Ishikawa (cell line): ENCODE measurements around the gene SLC6A11.

ENCODE experiments used
- CEBPB ChIP-seq: IDR thresholded peaks from 2 replicates; pipeline ENCODE4 v1.6.1; 2012
- CREB1 ChIP-seq: IDR thresholded peaks from 2 replicates; pipeline ENCODE4 v1.6.1; 2012; ENCODE audit warnings: low read depth
- EGR1 ChIP-seq: IDR thresholded peaks from 2 replicates; pipeline ENCODE4 v1.6.1; 2012
- EP300 ChIP-seq: IDR thresholded peaks from 2 replicates; pipeline ENCODE4 v1.6.1; 2012; ENCODE audit warnings: borderline replicate concordance
- FOXM1 ChIP-seq: IDR thresholded peaks from 2 replicates; pipeline ENCODE4 v1.6.1; 2012; ENCODE audit warnings: low read depth, borderline replicate concordance
- MAX ChIP-seq: IDR thresholded peaks from 2 replicates; pipeline ENCODE4 v1.6.1; 2012
- NFIC ChIP-seq: IDR thresholded peaks from 2 replicates; pipeline ENCODE4 v1.6.1; 2012
- RAD21 ChIP-seq: IDR thresholded peaks from 2 replicates; pipeline ENCODE4 v1.6.1; 2012; ENCODE audit warnings: low read depth
- REST ChIP-seq: IDR thresholded peaks from 2 replicates; pipeline ENCODE4 v1.6.1; 2012; ENCODE audit warnings: low read depth, mild to moderate bottlenecking
- TAF1 ChIP-seq: IDR thresholded peaks from 2 replicates; pipeline ENCODE4 v1.6.1; 2012; ENCODE audit warnings: low read depth, mild to moderate bottlenecking
- TCF12 ChIP-seq: IDR thresholded peaks from 2 replicates; pipeline ENCODE4 v1.6.1; 2012; ENCODE audit warnings: low read depth
- TEAD4 ChIP-seq: IDR thresholded peaks from 2 replicates; pipeline ENCODE4 v1.6.1; 2012
- USF1 ChIP-seq: IDR thresholded peaks from 2 replicates; pipeline ENCODE4 v1.6.1; 2012
- YY1 ChIP-seq: IDR thresholded peaks from 2 replicates; pipeline ENCODE4 v1.6.1; 2012; ENCODE audit warnings: low read depth
- ZBTB7A ChIP-seq: IDR thresholded peaks from 2 replicates; pipeline ENCODE4 v1.6.1; 2012; ENCODE audit warnings: low read depth

SLC6A11 gene

DNA sequence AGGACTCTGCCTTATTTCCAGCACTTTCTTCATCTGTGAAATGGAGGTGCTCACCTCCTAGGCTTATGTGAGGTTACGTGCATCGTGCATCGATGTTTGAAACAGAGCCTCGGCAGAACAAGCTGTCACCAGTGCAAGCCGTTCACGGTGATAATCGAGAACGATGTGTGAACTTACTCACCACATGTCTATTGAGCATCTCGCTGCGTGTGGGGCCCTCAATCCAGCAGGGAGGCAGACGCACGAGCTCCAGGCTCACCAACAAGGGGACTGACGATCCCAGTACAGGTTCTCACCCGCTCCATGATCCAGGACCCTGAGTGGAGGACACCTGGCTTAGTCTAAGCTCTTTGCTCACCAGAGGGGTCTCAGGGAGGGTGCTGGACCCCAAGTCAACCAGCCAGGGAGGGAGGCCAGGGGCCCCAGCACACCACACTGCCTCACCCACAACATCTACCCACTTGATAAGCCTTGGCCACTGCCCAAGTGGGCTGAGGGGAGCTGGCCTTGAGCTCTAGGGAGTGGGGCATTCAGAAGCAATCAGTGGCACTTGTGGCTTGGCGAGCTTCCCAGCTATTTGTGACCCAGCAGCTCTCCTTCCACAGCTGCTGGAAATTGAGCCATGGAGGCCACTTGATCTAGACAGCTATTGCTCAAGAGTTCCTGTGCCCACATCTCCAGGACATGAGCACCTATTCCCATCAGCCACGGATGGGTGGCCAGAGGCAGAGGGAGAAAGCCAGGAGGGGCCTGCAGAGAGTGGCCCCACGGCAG lies 142.1 kb downstream of the SLC6A11 start:
- TF ChIP-seq EGR1 (no peak), YY1 (no peak), EP300 (no peak), NFIC (no peak), CREB1 (no peak), FOXM1 (no peak), MAX (no peak), REST (no peak), RAD21 (no peak), TEAD4 (no peak)

DNA sequence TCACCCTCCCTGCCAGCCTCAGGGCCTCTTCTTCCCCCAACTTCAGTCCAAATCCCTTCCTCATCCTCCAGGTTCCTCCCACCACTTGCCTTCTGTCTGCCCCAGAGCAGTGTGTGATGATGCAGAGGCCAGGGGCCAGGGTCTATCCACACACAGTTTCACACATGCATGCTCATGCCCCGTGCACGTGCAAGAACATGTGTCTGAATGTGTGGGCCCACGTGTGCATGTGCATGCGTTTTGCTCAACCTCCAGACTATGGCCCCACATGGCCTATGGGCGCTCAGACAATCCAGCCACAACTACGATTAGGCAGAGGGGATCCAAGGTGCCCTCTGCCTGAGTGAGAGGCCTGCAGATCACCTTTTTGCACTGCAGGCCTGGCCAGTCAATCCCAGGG lies 144.2 kb downstream of the SLC6A11 start:
- TF ChIP-seq ZBTB7A = no peak
- no peak for TF ChIP-seq NFIC
- no peak for TF ChIP-seq FOXM1
- TF ChIP-seq CEBPB = no peak
- no peak for TF ChIP-seq TEAD4
- no peak for TF ChIP-seq USF1
- no peak for TF ChIP-seq CREB1
- TF ChIP-seq MAX = no peak
- TF ChIP-seq YY1 = no peak
- TF ChIP-seq RAD21 = no peak
- TF ChIP-seq TCF12 = no peak
- no peak for TF ChIP-seq REST

DNA sequence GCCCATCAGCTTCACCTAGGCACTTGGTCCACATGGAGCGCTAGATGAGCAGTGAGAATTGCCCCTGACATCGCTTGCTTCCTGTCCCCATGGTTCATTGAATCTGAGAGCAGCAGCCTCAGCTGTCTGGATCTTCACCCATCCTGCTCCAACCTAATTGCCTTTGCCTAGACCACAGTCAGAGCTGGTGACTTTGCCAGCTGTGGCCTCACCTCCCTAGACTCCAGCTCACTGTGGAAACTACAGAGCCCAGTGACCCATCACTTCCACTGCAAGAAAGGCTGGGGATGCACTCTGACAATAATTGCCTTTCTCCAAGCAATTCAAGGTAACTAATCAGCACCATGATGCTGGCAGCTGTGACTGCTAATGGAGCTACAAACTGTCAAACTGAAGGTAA lies 145.9 kb downstream of the SLC6A11 start:
- TF ChIP-seq MAX (no peak), EP300 (no peak), TEAD4 (no peak), ZBTB7A (no peak), RAD21 (no peak), EGR1 (no peak), USF1 (no peak), TAF1 (no peak), CEBPB (no peak), YY1 (no peak), TCF12 (no peak), FOXM1 (no peak), NFIC (no peak), REST (no peak), CREB1 (no peak)

DNA sequence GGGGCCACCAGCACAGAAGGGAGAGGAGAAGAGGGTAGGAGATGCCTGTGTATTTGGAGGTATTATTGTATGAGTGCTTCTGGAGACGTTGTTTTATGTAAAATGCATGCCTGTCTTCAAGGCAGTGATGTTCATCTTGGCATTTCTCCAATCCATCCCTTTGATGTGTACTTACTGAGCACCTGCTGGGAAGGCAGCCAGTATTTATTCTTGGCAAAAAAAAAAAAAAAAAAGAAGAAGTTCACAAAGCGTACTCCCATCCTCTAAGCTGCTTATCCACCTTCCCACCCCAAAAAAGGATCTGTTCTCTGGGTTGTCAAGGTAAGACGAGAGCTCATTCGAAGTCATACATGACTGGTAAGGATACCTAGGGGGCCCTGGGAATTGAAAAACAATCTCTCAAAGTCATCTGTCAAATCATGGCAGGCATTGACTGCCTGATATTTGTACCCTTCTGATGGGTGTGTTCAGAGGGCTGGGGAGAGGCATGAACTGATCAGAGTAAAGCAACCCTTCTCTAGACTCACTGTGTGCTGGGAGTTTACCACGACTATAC lies 146.5 kb downstream of the SLC6A11 start:
- no peak for TF ChIP-seq NFIC
- no peak for TF ChIP-seq FOXM1
- no peak for TF ChIP-seq ZBTB7A
- no peak for TF ChIP-seq TAF1
- TF ChIP-seq TCF12 = no peak
- no peak for TF ChIP-seq CEBPB
- no peak for TF ChIP-seq RAD21
- TF ChIP-seq TEAD4 = no peak
- TF ChIP-seq EGR1 = no peak
- TF ChIP-seq REST = no peak
- no peak for TF ChIP-seq MAX
